Tibial nerve (tissue), 4 donors: ENCODE results near the gene GSC2.

Source experiments
- EP300 ChIP-seq, 2 donors: sonication (generic); formaldehyde crosslinking; IDR thresholded peaks; one replicate each; pipeline ENCODE4 v1.6.1; 2017; ENCODE audit warnings: antibody characterized with exemption in 2 of 2, mild to moderate bottlenecking in 1 of 2
- TF ChIP-seq, protein P1 (sequence below), 5 experiments: fragments of 200-600 bp in 3 of 5; fragments of 450-650 bp in 2 of 5; sonication (generic) in 3 of 5; IDR thresholded peaks; one replicate each; pipeline ENCODE4 v1.5.1; 2016 to 2019; ENCODE audit warnings: antibody characterized with exemption in 5 of 5, mild to moderate bottlenecking in 3 of 5, moderate library complexity in 2 of 5

- TF ChIP-seq, protein P1, sequence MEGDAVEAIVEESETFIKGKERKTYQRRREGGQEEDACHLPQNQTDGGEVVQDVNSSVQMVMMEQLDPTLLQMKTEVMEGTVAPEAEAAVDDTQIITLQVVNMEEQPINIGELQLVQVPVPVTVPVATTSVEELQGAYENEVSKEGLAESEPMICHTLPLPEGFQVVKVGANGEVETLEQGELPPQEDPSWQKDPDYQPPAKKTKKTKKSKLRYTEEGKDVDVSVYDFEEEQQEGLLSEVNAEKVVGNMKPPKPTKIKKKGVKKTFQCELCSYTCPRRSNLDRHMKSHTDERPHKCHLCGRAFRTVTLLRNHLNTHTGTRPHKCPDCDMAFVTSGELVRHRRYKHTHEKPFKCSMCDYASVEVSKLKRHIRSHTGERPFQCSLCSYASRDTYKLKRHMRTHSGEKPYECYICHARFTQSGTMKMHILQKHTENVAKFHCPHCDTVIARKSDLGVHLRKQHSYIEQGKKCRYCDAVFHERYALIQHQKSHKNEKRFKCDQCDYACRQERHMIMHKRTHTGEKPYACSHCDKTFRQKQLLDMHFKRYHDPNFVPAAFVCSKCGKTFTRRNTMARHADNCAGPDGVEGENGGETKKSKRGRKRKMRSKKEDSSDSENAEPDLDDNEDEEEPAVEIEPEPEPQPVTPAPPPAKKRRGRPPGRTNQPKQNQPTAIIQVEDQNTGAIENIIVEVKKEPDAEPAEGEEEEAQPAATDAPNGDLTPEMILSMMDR (IDR thresholded peaks at IDR 0.05) = no peak
- no peak for TF ChIP-seq EP300 (IDR thresholded peaks at IDR 0.05)
Measured at GRCh38 chr22:19128946-19129727, 21.0 kb downstream of the GSC2 start.
